Subcutaneous adipose tissue (tissue), 4 donors: Measurements from ENCODE around the gene ABCB8. TPM values are rescaled to one million over a fixed set of nuclear protein-coding genes. Genes with fewer than 3 reads are reported as not detected.

Experiments used
- total RNA-seq, 4 donors: library from RNA; depleted of rRNA; stranded (reverse); fragments of >200 nt; gene quantifications; one replicate each; pipeline ENCODE4 v1.1.0, GENCODE V29; 2016
- TF ChIP-seq, protein P1 (sequence below): fragments of 450-650 bp; IDR thresholded peaks from one replicate; pipeline ENCODE4 v1.5.1; 2016; ENCODE audit warnings: low read depth, mild to moderate bottlenecking, control low read depth, antibody characterized with exemption, moderate library complexity

ABCB8 gene
- total RNA-seq, 4 donors from 2014 or later, result 13.2 to 45.4 (median 14.9) TPM

DNA sequence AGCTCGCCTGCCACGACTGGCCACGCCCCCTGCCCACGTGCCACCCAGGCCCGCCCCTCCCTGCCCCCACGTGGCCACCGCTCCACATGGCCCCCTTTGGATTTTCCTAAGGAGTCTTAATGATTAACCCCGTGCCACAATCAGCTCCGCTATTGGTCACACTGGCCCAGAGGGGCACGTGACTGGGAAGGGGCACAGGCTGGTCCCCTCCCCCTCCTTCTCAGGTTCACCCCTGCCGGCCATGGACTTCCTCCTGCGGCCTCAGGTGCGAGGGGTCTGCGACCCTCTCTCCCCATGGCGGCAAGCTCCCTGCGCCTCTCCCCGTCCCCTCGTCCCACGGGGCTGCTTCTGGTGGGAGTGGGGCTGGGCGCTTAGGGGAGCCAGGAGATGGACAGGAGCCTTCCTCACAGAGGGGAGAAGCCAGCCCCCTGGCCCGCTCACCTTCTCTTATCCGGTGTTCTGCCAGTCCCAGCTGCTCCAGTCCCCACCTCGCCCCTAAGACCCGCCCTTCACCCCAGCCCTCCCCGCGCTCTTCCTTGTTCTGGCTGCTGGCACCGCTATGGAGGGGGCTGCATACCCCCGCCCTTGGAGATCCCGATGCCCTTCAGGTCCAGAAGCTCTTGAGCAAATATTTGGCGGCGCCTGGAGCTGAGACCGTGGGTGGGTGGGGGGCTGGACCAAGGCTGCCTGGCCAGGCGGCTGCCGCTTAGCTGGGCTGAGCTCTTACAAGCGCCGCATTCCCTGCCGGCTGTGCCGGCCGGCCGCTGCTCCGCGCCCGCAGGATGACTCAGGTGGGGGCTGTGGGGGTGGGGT lies 34.4 kb downstream of the ABCB8 start:
- TF ChIP-seq, protein P1, sequence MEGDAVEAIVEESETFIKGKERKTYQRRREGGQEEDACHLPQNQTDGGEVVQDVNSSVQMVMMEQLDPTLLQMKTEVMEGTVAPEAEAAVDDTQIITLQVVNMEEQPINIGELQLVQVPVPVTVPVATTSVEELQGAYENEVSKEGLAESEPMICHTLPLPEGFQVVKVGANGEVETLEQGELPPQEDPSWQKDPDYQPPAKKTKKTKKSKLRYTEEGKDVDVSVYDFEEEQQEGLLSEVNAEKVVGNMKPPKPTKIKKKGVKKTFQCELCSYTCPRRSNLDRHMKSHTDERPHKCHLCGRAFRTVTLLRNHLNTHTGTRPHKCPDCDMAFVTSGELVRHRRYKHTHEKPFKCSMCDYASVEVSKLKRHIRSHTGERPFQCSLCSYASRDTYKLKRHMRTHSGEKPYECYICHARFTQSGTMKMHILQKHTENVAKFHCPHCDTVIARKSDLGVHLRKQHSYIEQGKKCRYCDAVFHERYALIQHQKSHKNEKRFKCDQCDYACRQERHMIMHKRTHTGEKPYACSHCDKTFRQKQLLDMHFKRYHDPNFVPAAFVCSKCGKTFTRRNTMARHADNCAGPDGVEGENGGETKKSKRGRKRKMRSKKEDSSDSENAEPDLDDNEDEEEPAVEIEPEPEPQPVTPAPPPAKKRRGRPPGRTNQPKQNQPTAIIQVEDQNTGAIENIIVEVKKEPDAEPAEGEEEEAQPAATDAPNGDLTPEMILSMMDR, result no peak

GRCh38 chr7:151063212-151063561 lies 34.9 kb downstream of the ABCB8 start:
- TF ChIP-seq, protein P1, result no peak

- TF ChIP-seq, protein P1, result no peak
Measured at GRCh38 chr7:151064454-151064853, 36.2 kb downstream of the ABCB8 start.

DNA sequence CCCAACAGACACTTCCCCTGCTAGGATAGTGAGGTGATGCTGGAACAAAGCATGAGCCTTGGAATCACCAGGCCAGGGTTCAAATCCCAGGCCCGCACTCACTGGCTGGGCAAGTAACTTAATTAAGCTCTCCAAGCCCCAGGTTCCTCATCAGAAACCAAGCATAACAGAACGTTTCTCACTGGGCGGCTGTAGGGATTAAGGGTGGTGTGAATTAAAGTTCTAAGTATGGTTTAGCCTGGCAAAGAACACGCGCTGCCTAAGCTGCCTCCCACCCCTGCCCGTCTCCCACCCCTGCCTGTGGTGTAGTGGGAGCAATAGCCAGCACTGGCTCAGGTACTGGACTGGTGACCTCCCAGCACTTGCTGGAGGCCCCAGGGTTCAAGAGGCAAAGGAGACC lies 36.7 kb downstream of the ABCB8 start:
- TF ChIP-seq, protein P1, result no peak

- TF ChIP-seq, protein P1, result no peak
Measured at GRCh38 chr7:151065516-151065915, 37.3 kb downstream of the ABCB8 start.

DNA sequence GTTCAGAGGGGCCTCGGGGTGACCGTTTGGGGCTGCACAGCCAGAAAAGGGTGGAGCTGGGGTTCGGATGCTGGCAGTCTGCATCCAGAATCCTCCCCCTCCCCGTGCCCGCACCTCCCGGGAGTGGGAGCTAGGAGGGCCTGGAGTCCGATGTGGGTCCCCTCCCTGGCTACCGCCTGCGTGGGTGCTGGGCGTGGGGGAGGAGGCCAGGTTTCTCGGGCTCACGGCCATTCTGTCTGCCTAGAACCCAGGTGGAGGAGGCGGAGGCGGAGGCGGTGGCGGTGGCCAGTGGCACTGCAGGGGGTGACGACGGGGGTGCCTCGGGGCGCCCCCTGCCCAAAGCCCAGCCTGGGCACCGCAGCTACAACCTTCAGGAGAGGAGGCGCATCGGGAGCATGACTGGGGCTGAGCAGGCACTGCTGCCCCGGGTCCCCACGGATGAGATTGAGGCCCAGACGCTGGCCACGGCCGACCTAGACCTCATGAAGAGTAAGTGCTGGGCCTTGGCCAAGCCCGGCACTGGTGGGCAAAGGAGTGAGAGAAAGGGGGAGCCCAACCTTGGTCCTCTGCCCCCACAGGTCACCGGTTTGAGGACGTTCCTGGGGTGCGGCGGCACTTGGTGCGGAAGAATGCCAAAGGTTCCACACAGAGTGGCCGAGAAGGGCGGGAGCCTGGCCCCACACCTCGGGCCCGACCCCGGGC lies 38.2 kb downstream of the ABCB8 start:
- TF ChIP-seq, protein P1, result no peak

- TF ChIP-seq, protein P1, result no peak
Measured at GRCh38 chr7:151068069-151068773, 40.0 kb downstream of the ABCB8 start.
